ENCODE data around the gene FBXO30.

The FBXO30 gene

DNA sequence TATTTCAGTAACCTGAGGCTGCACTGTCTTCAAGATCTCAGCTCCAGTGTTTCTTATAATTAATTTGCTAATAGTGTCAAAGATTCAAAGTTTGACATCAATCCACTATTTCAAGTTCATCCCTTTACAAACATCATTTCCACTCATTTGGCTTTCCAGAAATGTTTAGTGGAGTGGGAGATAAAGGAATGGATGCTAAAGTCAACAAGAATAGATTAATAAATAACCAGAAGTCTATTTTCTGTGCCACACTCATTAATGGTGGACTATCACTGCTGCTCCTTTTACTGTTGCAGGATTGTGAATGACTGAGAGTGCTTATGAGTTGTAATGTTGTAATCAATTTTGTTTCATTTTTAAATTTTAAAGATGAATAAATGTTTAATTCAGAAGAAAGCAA, 50.9 kb downstream of the FBXO30 start:
- TF ChIP-seq YY1 (IDR thresholded peaks at IDR 0.05; ENCODE audit: low read depth) (no peak), ZBTB7A (IDR thresholded peaks at IDR 0.05; ENCODE audit: low read depth) (no peak), EP300 (IDR thresholded peaks at IDR 0.05; ENCODE audit: borderline replicate concordance) (no peak), CEBPB (IDR thresholded peaks at IDR 0.05) (no peak), RAD21 (IDR thresholded peaks at IDR 0.05; ENCODE audit: low read depth) (no peak), USF1 (IDR thresholded peaks at IDR 0.05) (no peak), TCF12 (IDR thresholded peaks at IDR 0.05; ENCODE audit: low read depth) (no peak), NFIC (IDR thresholded peaks at IDR 0.05) (no peak), FOXM1 (IDR thresholded peaks at IDR 0.05; ENCODE audit: borderline replicate concordance, low read depth) (no peak), TAF1 (IDR thresholded peaks at IDR 0.05; ENCODE audit: low read depth) (no peak), CREB1 (IDR thresholded peaks at IDR 0.05; ENCODE audit: low read depth) (no peak), TEAD4 (IDR thresholded peaks at IDR 0.05) (no peak), EGR1 (IDR thresholded peaks at IDR 0.05) (no peak)
- TF ChIP-seq, protein P1, sequence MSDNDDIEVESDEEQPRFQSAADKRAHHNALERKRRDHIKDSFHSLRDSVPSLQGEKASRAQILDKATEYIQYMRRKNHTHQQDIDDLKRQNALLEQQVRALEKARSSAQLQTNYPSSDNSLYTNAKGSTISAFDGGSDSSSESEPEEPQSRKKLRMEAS (IDR thresholded peaks at IDR 0.05), result no peak
- TF ChIP-seq, protein P2, sequence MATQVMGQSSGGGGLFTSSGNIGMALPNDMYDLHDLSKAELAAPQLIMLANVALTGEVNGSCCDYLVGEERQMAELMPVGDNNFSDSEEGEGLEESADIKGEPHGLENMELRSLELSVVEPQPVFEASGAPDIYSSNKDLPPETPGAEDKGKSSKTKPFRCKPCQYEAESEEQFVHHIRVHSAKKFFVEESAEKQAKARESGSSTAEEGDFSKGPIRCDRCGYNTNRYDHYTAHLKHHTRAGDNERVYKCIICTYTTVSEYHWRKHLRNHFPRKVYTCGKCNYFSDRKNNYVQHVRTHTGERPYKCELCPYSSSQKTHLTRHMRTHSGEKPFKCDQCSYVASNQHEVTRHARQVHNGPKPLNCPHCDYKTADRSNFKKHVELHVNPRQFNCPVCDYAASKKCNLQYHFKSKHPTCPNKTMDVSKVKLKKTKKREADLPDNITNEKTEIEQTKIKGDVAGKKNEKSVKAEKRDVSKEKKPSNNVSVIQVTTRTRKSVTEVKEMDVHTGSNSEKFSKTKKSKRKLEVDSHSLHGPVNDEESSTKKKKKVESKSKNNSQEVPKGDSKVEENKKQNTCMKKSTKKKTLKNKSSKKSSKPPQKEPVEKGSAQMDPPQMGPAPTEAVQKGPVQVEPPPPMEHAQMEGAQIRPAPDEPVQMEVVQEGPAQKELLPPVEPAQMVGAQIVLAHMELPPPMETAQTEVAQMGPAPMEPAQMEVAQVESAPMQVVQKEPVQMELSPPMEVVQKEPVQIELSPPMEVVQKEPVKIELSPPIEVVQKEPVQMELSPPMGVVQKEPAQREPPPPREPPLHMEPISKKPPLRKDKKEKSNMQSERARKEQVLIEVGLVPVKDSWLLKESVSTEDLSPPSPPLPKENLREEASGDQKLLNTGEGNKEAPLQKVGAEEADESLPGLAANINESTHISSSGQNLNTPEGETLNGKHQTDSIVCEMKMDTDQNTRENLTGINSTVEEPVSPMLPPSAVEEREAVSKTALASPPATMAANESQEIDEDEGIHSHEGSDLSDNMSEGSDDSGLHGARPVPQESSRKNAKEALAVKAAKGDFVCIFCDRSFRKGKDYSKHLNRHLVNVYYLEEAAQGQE (IDR thresholded peaks at IDR 0.05; ENCODE audit: low read depth), result no peak

GRCh38 chr6:145761584-145761983, 53.0 kb downstream of the FBXO30 start:
- no peak for TF ChIP-seq CEBPB (IDR thresholded peaks at IDR 0.05)
- TF ChIP-seq, protein P1 (IDR thresholded peaks at IDR 0.05), result no peak
- peak; percentile 31; the same call in 1 of the 2 replicates for TF ChIP-seq RAD21 (IDR thresholded peaks at IDR 0.05; ENCODE audit: low read depth)
- TF ChIP-seq CREB1 (IDR thresholded peaks at IDR 0.05; ENCODE audit: low read depth), result no peak

GRCh38 chr6:145758113-145758512, 56.5 kb downstream of the FBXO30 start:
- TF ChIP-seq YY1 (IDR thresholded peaks at IDR 0.05; ENCODE audit: low read depth) (no peak), CEBPB (IDR thresholded peaks at IDR 0.05) (no peak), TAF1 (IDR thresholded peaks at IDR 0.05; ENCODE audit: low read depth) (no peak), USF1 (IDR thresholded peaks at IDR 0.05) (no peak)

- peak; percentile 83 for TF ChIP-seq CEBPB (IDR thresholded peaks at IDR 0.05)
- TF ChIP-seq YY1 (IDR thresholded peaks at IDR 0.05; ENCODE audit: low read depth), result no peak
- TF ChIP-seq NFIC (IDR thresholded peaks at IDR 0.05), result peak; percentile 78
Observed at GRCh38 chr6:145756170-145756662, 58.4 kb downstream of the FBXO30 start.

DNA sequence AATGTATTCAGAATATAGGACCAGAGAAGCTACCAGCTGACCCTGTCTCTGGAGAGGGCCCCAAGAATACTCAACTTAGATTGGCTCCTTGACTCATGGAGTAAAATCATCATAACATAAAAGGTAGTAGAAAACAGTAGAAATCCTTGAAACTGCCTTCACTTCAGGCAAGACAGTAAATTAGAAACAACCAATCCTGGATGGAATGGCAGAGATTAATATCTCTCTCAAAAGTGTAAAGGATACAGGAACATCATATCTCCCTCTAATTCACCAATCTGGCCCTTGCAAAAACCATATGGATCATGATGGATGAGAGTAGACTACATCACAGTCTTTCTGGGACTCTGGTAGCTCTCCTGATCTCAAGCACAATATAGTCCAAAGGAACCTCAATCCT, 58.9 kb downstream of the FBXO30 start:
- TF ChIP-seq EP300 (IDR thresholded peaks at IDR 0.05; ENCODE audit: borderline replicate concordance) (no peak), TCF12 (IDR thresholded peaks at IDR 0.05; ENCODE audit: low read depth) (no peak), YY1 (IDR thresholded peaks at IDR 0.05; ENCODE audit: low read depth) (no peak), FOXM1 (IDR thresholded peaks at IDR 0.05; ENCODE audit: borderline replicate concordance, low read depth) (no peak), ZBTB7A (IDR thresholded peaks at IDR 0.05; ENCODE audit: low read depth) (no peak), TAF1 (IDR thresholded peaks at IDR 0.05; ENCODE audit: low read depth) (no peak)
- TF ChIP-seq, protein P1 (IDR thresholded peaks at IDR 0.05), result no peak

DNA sequence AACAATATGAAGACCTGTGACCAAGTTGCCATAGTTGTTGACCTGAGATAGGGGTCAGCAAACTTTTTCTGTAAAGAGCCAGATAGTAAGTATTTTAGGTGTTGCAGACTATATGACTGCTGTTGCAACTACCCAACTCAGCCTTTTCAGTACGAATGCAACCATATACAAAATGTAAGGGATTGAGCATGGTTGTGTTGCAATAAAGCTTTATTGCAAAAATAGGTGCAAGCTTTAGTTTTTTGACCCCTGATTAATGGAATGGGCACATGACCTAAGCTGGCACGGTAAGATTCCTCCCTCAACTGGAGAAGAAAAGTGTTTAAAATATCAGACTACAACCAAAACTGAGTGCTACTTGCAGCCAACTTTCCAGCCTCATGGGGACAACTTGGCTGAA, 62.0 kb downstream of the FBXO30 start:
- TF ChIP-seq EP300 (IDR thresholded peaks at IDR 0.05; ENCODE audit: borderline replicate concordance) (no peak), USF1 (IDR thresholded peaks at IDR 0.05) (no peak), NFIC (IDR thresholded peaks at IDR 0.05) (no peak), TCF12 (IDR thresholded peaks at IDR 0.05; ENCODE audit: low read depth) (no peak), ZBTB7A (IDR thresholded peaks at IDR 0.05; ENCODE audit: low read depth) (no peak), EGR1 (IDR thresholded peaks at IDR 0.05) (no peak), TAF1 (IDR thresholded peaks at IDR 0.05; ENCODE audit: low read depth) (no peak), TEAD4 (IDR thresholded peaks at IDR 0.05) (no peak), RAD21 (IDR thresholded peaks at IDR 0.05; ENCODE audit: low read depth) (no peak), YY1 (IDR thresholded peaks at IDR 0.05; ENCODE audit: low read depth) (no peak), FOXM1 (IDR thresholded peaks at IDR 0.05; ENCODE audit: borderline replicate concordance, low read depth) (no peak)
- TF ChIP-seq, protein P2 (IDR thresholded peaks at IDR 0.05; ENCODE audit: low read depth), result no peak
- TF ChIP-seq, protein P1 (IDR thresholded peaks at IDR 0.05), result no peak

Data from Ishikawa (cell line).